ENCODE measurements around the gene CD38.
"Not testable (repeated sequence)": the region's sequence is repeated elsewhere in the genome, so short reads cannot be mapped to it uniquely, and the experiment has no call there.

CD38 gene

GRCh38 chr4:15778289-15779241 lies at the start of gene CD38:
CD38 (plus strand) TSS chr4:15778328; CDS start chr4:15778415, 87 bp downstream.
- peak; percentile 53 for DNase-seq (ENCODE audit: low spot score)

- peak; percentile 74 for DNase-seq (ENCODE audit: low spot score)
These were observed 48.1 kb upstream of the CD38 start for GRCh38 chr4:15729910-15730533.

GRCh38 chr4:15733061-15733460 lies 45.1 kb upstream of the CD38 start:
- not testable (repeated sequence) for DNase-seq (ENCODE audit: low spot score)

- no peak for DNase-seq (ENCODE audit: low spot score)
These were observed 42.6 kb upstream of the CD38 start for GRCh38 chr4:15735536-15735935.

- no peak for DNase-seq (ENCODE audit: low spot score)
These were observed 41.5 kb upstream of the CD38 start for GRCh38 chr4:15736514-15737050.

GRCh38 chr4:15737255-15737654 lies 40.9 kb upstream of the CD38 start:
- DNase-seq (ENCODE audit: low spot score) = no peak

GRCh38 chr4:15738877-15739276 lies 39.3 kb upstream of the CD38 start:
- DNase-seq (ENCODE audit: low spot score) = peak; percentile 17

- DNase-seq (ENCODE audit: low spot score) = no peak
These were observed 37.2 kb upstream of the CD38 start for GRCh38 chr4:15740764-15741404.

GRCh38 chr4:15742083-15742582 lies 36.0 kb upstream of the CD38 start:
- no peak for DNase-seq (ENCODE audit: low spot score)

- DNase-seq (ENCODE audit: low spot score) = no peak
These were observed 35.5 kb upstream of the CD38 start for GRCh38 chr4:15742637-15743036.

GRCh38 chr4:15744016-15744545 lies 34.0 kb upstream of the CD38 start:
- DNase-seq (ENCODE audit: low spot score) = no peak

GRCh38 chr4:15746110-15746509 lies 32.0 kb upstream of the CD38 start:
- DNase-seq (ENCODE audit: low spot score) = no peak

- DNase-seq (ENCODE audit: low spot score) = no peak
These were observed 29.1 kb upstream of the CD38 start for GRCh38 chr4:15749001-15749400.

- no peak for DNase-seq (ENCODE audit: low spot score)
These were observed 27.0 kb upstream of the CD38 start for GRCh38 chr4:15751153-15751552.

GRCh38 chr4:15753081-15753480 lies 25.0 kb upstream of the CD38 start:
- DNase-seq (ENCODE audit: low spot score) = no peak

- DNase-seq (ENCODE audit: low spot score) = no peak
These were observed 24.3 kb upstream of the CD38 start for GRCh38 chr4:15753786-15754185.

GRCh38 chr4:15754323-15754722 lies 23.8 kb upstream of the CD38 start:
- DNase-seq (ENCODE audit: low spot score) = no peak

GRCh38 chr4:15755321-15756155 lies 22.6 kb upstream of the CD38 start:
- DNase-seq (ENCODE audit: low spot score) = no peak

GRCh38 chr4:15756361-15756861 lies 21.7 kb upstream of the CD38 start:
- no peak for DNase-seq (ENCODE audit: low spot score)

- no peak for DNase-seq (ENCODE audit: low spot score)
These were observed 21.1 kb upstream of the CD38 start for GRCh38 chr4:15757054-15757453.

GRCh38 chr4:15758294-15758693 lies 19.8 kb upstream of the CD38 start:
- DNase-seq (ENCODE audit: low spot score) = no peak
